ENCODE results near the gene AMBP.
A peak's percentile ranks its signal among the peaks of the same experiment; 100 is the strongest.

The AMBP gene

DNA sequence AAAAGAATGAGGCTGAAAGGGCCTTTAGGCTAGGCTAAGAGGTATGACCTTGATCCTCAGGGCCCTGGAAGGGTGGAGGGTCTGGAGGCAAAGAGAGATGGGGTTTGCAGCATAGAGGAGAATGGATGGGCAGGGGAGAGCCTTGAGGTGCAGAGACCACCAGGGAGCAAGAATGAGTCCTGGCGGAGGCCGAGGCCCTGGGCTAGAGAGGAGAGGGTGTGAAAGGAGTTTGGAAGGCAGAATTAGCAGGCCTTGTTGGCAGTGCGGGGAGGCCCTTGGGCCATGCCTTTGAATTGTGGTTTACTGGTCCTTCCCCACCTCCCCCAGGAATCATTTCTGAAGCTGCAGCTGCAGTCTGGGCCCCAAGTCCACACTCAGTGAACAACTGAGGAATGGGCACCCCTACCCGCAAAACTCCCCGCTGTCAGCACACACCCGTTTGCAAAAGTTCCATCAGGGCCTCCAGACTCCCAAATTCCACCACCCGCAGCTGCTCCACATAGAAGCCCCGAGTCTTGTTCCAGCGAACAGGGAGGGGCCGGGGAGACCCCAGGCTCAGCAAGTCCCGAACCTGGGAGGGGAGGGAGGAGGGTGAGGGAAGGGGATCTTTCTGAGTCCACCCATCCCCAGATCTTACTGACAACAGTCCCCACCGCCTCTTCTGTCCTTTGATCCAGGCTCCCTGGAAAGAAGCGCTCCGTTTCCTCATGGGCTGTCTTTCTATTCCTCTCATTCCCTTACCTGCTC, 18.9 kb upstream of the AMBP start:
- no peak overlapping the region for H3K4me3 ChIP-seq (ENCODE audit: low read depth, low read length)

GRCh38 chr9:114096041-114096511, 18.0 kb upstream of the AMBP start:
- DNase-seq (ENCODE audit: low read depth), result no peak
- TF ChIP-seq CTCF (IDR thresholded peaks at IDR 0.05; ENCODE audit: insufficient read depth, low read depth, low read length, missing control alignments), result peak; percentile 1
- no peak overlapping the region for H3K4me3 ChIP-seq (ENCODE audit: low read depth, low read length)

More for the DNA sequence above, 18.9 kb upstream of the AMBP start:
- no peak for TF ChIP-seq CTCF (IDR thresholded peaks at IDR 0.05; ENCODE audit: insufficient read depth, low read depth, low read length, missing control alignments)
- DNase-seq (ENCODE audit: low read depth), result no peak

DNA sequence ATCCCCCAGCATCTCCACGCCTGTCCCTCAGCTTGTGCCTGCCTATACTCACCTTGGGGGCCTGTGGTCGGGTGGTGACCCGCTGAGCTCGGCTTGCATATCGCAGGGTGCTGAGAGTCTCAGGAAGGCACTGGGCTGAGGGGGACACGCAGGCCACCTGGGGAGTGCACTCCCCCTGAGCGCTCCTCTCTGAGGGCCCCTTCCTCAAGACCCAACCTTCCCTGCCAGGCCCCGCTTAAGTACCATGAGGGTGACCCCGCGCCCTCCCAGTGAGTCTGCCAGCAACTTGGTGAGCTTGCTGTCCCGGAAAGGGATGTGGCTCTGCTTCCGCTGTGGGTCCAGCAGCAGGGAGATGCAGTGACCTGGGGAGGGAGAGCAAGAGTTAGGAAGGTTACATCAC, 16.9 kb upstream of the AMBP start:
- no peak for TF ChIP-seq CTCF (IDR thresholded peaks at IDR 0.05; ENCODE audit: insufficient read depth, low read depth, low read length, missing control alignments)
- DNase-seq (ENCODE audit: low read depth), result no peak
- no peak overlapping the region for H3K4me3 ChIP-seq (ENCODE audit: low read depth, low read length)

GRCh38 chr9:114093761-114094505, 15.8 kb upstream of the AMBP start:
- TF ChIP-seq CTCF (IDR thresholded peaks at IDR 0.05; ENCODE audit: insufficient read depth, low read depth, low read length, missing control alignments), result no peak
- DNase-seq (ENCODE audit: low read depth), result no peak
- H3K4me3 ChIP-seq (ENCODE audit: low read depth, low read length), result no peak overlapping the region

GRCh38 chr9:114093031-114093471, 15.0 kb upstream of the AMBP start:
- TF ChIP-seq CTCF (IDR thresholded peaks at IDR 0.05; ENCODE audit: insufficient read depth, low read depth, low read length, missing control alignments), result no peak
- DNase-seq (ENCODE audit: low read depth), result no peak
- H3K4me3 ChIP-seq (ENCODE audit: low read depth, low read length), result no peak overlapping the region

DNA sequence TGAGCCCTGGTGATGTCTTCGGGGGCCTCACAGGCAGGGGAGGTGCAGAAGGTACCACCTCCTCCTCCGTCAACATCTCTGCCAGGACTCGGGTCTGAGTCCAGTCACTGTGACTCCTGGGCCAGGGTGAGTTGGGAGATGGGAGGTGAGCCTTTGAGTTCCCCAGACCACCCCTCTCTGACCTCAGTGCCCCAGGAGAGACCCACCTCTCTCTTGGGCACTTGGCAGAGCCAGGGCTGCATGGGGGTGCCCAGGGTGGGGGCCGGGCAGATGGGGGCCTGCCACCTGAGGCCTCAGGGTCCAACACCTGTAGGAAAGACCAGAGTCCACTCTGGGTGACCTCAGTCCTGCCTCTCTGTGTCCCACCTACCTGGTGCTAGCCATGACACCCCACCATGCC, 14.2 kb upstream of the AMBP start:
- TF ChIP-seq CTCF (IDR thresholded peaks at IDR 0.05; ENCODE audit: insufficient read depth, low read depth, low read length, missing control alignments), result no peak

More for the DNA sequence above, 14.2 kb upstream of the AMBP start:
- no peak overlapping the region for H3K4me3 ChIP-seq (ENCODE audit: low read depth, low read length)
- no peak for DNase-seq (ENCODE audit: low read depth)

Data from GM12865 (cell line).